ENCODE measurements around the gene COMP. TPM values are rescaled to one million over a fixed set of nuclear protein-coding genes. Genes with fewer than 3 reads are reported as not detected.

COMP gene
- total RNA-seq, 1 donor from 2014 or later, result not detected

- DNase-seq (ENCODE audit: extremely low read depth, low read depth, low spot score), result no peak
Measured at GRCh38 chr19:18804139-18804601, 13.1 kb upstream of the COMP start.

DNA sequence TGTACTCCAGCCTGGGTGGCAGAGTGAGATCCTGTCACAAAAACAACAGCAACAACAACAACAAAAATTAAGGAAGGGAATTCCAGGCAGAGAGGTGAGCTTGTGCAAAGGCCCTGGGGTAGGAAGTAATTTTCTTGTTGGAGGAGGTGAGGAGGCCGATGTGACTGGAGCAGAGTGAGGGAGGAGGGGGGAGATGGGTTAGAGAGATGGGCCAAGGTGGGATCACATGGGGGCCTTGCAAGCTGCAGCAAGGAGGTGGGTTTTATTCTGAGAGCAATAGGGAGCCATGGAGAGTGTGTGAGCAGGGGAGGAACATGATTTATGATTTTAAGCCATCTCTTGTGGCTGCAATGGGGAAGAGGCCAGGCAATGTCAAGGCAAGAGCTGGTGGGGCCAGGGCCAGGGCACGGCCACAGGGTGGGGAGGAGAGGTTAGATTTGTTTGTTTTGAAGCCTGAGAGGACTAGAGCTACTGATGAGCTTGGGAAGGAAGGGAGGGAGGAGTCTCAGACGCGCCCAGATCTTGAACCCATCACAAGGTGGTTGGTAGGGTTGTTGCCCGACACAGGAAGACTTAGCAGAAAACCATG, 12.5 kb upstream of the COMP start:
- no peak for DNase-seq (ENCODE audit: extremely low read depth, low read depth, low spot score)

DNA sequence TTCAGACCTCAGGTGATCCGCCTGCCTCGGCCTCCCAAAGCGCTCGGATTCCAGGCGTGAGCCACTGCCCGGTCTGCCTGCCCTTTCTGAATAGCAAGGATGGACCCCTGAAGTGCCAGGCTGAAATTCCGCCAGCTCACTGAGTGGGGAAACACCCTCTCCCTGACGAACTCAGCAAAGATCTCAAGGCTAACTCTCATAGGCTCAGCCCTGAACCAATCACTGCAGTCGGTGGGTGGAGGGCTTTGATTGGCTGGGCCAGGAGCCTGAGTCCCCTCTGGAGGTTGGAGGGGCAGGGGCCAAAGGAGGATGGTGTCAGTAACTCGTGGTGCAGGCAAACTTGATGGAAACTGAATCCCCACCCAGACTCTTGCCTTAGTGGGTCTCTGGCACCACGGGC, 11.2 kb upstream of the COMP start:
- DNase-seq (ENCODE audit: extremely low read depth, low read depth, low spot score), result no peak

DNA sequence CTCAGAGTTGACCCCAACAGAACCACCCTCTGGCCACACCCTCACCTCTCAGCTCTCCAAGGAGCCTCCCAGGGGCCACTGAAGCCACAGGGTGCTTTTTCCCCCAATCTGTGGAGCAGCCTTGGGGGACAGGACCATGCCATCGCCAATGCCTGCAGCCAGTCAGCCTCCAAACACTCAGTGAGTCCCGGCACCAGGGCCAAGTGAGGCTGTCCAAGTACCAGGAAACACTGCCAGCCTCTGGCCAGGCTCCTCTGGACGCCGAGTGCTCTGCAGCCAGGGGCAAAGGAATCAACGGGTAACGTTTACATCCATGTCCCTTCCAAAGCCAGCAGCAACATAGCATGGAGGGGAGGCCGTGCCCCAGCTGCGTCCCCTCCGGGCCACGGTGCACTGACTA, 9.5 kb upstream of the COMP start:
- no peak for DNase-seq (ENCODE audit: extremely low read depth, low read depth, low spot score)

DNA sequence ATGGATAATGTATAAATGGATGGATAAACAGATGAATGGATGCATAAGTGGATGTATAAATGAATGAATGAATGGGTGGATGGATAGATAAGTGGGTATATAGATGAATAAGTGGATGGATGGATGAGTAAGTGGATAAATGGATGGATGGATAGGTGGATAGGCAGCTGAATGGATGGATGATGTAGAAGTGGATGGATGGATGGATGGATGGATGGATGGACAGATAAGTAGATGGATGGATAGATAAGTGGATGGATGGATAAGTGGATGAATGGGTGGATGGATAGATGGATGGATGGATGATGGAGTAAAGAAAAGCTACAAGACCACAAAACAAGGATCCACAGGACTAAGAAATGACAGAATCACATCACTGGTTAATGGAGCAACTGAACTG, 9.0 kb upstream of the COMP start:
- DNase-seq (ENCODE audit: extremely low read depth, low read depth, low spot score), result no peak

DNA sequence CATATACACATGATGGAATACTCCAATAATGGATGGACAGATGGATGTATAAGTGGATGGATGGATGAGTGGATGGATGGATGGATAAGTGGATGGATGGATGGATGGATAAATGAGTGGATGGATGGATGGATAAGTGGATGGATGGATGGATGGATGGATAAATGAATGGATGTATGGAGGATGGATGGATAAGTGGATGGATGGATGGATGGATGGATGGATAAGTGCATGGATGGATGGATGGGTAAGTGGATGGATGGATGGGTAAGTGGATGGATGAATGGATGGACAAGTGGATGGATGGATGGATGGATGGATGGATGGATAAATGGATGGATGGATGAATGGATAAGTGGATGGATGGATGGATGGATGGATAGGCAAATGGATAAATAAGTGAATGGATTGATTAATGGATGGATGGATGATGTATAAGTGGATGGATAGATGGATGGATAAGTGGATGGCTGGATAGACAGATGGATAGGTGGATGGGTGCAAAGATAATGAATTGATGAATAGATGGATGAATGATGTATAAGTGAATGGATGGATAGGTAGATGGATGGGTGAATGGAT, 8.4 kb upstream of the COMP start:
- DNase-seq (ENCODE audit: extremely low read depth, low read depth, low spot score), result no peak

DNA sequence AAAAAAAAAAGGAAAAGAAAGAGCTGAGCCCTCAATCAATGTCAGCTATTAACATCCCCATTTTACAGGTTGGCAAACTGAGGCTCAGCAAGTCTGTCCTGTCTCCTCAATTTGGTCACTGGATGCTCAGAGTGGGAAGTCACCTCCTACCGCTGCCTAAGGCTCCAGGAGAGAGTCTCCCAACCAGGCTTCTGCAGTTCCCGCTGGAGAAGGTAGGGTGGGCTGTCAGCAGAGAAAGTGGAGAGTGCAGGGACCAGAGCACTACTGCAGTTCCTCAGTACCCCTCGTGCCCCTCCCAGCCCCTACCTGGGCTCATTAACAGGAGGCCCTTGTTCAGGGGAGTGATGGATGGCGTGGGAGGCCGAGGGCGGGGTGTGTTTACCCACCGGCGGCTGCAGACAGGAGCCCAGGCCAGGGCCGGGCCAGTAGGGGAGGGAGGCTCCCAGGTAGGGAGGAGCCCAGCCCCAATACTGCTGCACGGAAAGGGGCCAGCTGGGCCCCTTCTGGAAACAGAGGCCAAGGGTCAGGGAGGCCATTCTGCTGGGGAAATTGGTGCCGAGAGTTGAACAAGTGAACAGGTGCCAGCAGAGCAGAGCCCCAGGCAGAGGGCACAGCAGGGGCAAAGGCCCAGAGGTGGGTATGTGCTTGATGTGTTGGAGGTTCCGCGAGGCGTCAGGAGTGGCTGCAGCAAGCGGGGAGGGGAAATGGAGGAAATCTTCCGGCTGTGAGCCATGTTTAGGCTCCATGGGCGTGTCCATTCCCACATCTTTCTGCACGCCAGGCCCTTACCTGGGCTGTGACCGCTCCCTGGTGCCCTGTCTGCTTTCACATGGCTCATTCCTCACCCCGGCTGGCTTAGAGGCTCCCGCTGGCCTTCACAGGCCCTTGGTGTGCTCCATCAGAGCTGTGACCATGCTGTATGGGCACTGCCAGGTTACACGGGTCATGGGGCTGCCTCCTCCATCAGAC, 7.6 kb upstream of the COMP start:
- DNase-seq (ENCODE audit: extremely low read depth, low read depth, low spot score), result no peak

DNA sequence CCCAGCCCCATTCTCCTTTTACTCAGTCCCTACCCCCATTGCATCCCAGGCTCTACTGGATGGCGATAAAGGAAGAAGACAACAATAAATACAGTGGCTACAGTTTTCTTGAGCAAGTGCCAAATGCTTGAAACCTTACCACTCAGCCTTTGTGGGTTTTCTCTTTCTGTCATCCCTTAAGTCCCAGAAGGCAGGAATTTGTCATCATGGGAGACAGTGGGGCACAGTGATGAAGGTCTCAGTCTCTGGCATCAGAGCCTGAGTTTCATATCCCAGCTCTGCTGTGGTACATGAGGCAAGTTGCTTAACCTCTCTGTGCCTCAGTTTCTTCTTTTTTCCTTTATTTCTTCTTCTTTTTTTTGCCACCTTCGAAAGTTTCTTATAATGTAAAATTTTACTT, 5.1 kb upstream of the COMP start:
- DNase-seq (ENCODE audit: extremely low read depth, low read depth, low spot score), result no peak

GRCh38 chr19:18795540-18795939, 4.4 kb upstream of the COMP start:
- DNase-seq (ENCODE audit: extremely low read depth, low read depth, low spot score), result no peak

- DNase-seq (ENCODE audit: extremely low read depth, low read depth, low spot score), result no peak
Measured at GRCh38 chr19:18794692-18795091, 3.6 kb upstream of the COMP start.

GRCh38 chr19:18794029-18794313, 2.9 kb upstream of the COMP start:
- no peak for DNase-seq (ENCODE audit: extremely low read depth, low read depth, low spot score)

DNA sequence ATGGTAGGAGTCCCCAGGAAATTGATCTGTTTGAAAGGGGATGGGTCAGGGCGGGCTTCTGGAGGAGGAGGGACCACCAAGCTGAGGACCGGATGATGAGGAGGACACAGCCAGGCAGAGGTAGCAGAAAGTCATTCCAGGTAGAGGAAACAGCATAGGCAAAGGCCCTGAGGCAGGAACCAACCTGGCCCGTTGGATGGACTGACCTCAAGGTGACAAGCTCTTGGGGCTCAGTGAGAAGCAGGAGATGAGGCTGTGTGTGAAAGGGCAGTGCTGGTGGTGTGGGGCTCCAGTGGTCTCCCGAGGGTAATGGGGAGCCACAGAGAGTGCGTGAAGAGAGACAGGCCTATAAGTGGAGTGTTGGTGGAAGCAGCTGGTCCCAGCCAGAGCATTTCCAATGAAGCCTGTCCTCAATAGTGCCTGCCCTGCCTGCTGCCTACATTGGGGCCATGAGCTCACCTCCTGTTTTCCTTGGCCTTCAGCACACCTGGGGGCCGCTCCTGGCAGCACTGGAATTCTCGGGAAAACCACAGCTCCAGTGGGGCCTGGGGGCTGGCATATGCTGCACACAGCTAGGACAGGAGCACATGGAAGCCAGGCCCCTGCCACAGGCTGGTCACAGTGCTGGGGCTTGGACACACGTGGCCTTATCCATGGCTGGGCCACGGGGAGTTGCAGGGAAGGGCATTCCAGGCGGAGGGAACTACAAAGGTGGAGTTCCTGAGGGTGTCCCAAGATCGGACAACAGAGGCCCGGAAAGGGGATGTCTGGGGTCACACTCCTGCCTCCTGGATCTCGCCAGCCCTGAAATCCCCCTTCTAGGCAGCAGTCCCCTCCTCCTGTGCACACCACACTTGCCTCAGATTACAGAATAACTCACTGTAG, 2.3 kb upstream of the COMP start:
- DNase-seq (ENCODE audit: extremely low read depth, low read depth, low spot score), result no peak

DNA sequence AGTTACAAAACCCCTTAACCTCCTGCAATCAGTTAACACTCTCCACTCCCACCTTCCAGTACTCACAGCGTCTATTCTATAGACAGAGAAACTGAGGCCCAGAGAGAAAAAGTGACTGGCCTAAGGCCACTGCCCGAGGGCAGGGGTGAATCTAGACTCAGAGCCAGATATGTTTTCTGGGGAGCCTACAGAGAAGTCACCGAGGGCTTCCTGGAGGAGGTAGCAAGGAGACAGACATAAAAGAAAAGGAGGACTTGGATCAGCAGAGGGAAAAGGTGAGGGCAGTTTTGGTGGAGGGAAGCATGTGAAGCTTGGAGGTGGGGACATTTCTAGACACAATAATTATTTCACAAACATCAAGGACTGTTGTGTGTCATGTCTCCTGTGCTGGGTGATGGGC, 1.6 kb upstream of the COMP start:
- no peak for DNase-seq (ENCODE audit: extremely low read depth, low read depth, low spot score)

GRCh38 chr19:18791315-18791678, 192 bp upstream of the COMP start:
- no peak for DNase-seq (ENCODE audit: extremely low read depth, low read depth, low spot score)

DNA sequence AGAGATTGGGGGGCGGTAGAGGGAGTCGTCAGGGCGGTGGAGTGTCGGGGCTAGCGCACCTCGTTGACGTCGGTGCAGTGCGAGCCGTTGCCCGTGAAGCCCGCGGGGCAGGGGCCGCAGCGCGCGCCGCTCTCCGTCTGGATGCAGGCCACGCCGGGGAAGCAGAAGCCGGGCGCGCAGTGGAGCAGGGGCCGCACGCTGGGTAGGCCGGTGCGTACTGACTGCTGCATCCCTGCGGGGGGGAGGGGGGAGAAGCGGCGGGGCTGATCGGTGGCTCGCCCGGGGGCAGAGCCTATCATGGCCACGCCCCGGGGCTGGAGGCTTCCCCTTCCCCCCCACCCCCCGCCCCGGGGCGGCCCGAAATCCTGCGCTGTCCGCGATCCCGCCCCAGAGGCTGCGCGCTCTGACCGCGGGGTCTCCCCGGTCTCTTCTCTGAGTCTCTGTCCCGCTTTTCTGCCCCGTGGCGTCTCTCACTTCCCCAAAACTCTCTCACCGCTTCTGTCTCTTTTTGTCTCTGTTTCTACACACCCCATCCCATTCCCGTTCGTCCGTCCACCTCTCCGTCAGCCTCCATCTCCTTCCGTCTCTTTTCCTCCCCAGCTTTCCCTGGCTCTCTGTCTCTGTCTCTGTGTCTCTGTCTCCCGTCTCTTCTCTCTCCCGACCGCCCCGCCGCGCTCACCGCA, 1.1 kb downstream of the COMP start:
- DNase-seq (ENCODE audit: extremely low read depth, low read depth, low spot score), result no peak

DNA sequence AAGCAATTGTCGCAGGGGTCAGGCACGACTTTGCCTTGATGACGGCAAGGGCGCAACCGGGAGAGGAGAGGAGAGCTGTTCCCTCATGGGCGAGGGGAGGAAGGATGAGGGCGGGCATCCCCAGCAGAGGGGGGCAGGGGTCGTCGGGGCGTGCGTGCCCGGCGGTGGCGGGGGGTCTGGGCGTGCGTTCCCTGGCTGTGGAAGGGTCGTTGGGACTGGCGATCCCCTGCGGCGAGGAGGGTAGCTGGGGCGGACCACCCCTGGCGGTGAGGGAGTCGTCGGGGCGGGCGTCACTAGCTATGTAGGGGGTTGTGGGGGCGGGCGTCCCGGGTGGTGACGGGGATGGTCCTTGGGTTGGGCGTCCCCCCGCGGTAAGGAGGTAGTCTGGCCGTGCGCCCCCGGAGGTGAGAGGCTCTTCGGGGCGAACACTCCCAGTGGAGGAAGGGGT, 1.7 kb downstream of the COMP start:
- no peak for DNase-seq (ENCODE audit: extremely low read depth, low read depth, low spot score)

GRCh38 chr19:18788529-18789421, 2.3 kb downstream of the COMP start:
- no peak for DNase-seq (ENCODE audit: extremely low read depth, low read depth, low spot score)

- DNase-seq (ENCODE audit: extremely low read depth, low read depth, low spot score), result no peak
Measured at GRCh38 chr19:18785179-18786124, 5.7 kb downstream of the COMP start.

DNA sequence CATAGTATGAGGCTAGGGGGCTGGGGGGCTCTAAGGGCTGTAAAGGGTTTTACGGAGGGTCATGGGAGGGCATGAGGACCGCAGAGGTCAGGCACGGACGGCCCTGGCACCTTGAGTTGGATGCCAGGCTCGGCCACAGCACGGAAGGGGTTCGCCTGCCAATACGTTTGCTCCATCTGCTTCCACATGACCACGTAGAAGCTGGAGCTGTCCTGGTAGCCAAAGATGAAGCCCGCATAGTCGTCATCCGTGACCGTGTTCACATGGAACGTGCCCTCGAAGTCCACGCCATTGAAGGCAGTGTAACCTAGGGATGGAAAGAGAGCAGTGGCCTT, 6.4 kb downstream of the COMP start:
- no peak for DNase-seq (ENCODE audit: extremely low read depth, low read depth, low spot score)

Measured in glomerular endothelial cell (primary cell).